Activated CD8-positive, alpha-beta memory T cell treated with anti-CD3 and anti-CD28 coated beads, Interleukin-2, amount 10 ng/mL, durations not matched to agents 7 days and 5 days (primary cell): Measurements from ENCODE around the gene HOOK2. TPM values are rescaled to one million over a fixed set of nuclear protein-coding genes. Genes with fewer than 3 reads are reported as not detected.
A peak's percentile ranks its signal among the peaks of the same experiment; 100 is the strongest.
"Not testable (repeated sequence)": the region's sequence is repeated elsewhere in the genome, so short reads cannot be mapped to it uniquely, and the experiment has no call there.

ENCODE experiments used
- ATAC-seq: fragments of 150-1000 bp; cut with Tn5 transposase; one replicate; pipeline ENCODE4 v1.10.0; 2021; ENCODE audit warnings: moderate library complexity
- CTCF ChIA-PET: fragments of 350-600 bp; sonication (Branson Sonifier 250); formaldehyde crosslinking; loops from one replicate; lab custom pipeline; 2021; ENCODE audit warnings: antibody characterized with exemption; lab: Charles Lee
- DNase-seq: peaks from one replicate; pipeline ENCODE4 v3.0.0-alpha.2; 2020
- H3K27ac Mint-ChIP-seq: one replicate; pipeline ENCODE4 v1.8.0; 2021; ENCODE audit warnings: mild to moderate bottlenecking, mixed read lengths
- H3K27me3 Mint-ChIP-seq: one replicate; pipeline ENCODE4 v1.8.0; 2021; ENCODE audit warnings: mixed read lengths
- H3K36me3 Mint-ChIP-seq: one replicate; pipeline ENCODE4 v1.8.0; 2021; ENCODE audit warnings: mild to moderate bottlenecking, mixed read lengths
- H3K4me1 Mint-ChIP-seq: one replicate; pipeline ENCODE4 v1.8.0; 2021; ENCODE audit warnings: mixed read lengths
- H3K4me3 Mint-ChIP-seq: one replicate; pipeline ENCODE4 v1.8.0; 2021; ENCODE audit warnings: mild to moderate bottlenecking, moderate library complexity, mixed read lengths
- H3K9me3 Mint-ChIP-seq: one replicate; pipeline ENCODE4 v1.8.0; 2022; ENCODE audit warnings: low read depth, mixed read lengths
- total RNA-seq, 2 experiments: library from RNA; stranded (reverse); gene quantifications; one replicate each; pipeline ENCODE4 v1.2.3, GENCODE V29; 2021

HOOK2 gene
- total RNA-seq, 2 experiments from 2014 or later, result 16.6 to 18.2 TPM

DNA sequence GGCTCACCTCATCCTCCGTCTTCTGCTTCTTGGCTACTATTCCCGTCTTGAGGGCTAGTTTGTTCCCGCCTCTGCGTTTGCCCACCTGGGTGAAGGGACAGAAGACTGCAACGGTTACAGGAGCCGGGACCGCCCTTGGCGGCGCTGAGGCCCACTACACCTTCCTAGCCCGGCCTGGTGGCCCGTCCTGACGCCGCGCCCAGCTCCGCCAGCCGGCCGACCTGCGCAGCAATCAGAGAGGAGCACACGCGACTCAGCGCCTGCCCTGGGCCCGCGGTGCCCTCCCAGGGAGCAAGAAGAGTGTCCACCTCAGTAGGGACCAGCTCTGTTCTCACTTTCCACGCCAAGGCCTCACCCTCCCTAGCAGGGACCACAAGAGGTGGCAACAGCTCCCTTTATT is 44.0 kb downstream of the HOOK2 start:
- Mint-ChIP-seq H3K4me3 (no peak overlapping the region), H3K36me3 (peaks cover 41% of the 10 kb centered on the region), H3K4me1 (peaks cover 36% of the 10 kb centered on the region), H3K27ac (no peak overlapping the region), H3K27me3 (no peaks in the 10 kb centered on the region), H3K9me3 (no peaks in the 10 kb centered on the region)
- ATAC-seq, result no peak
- CTCF ChIA-PET, result interaction anchor here (1.1 to 1.2 kb wide), 2 partner anchors 10 to 29 kb away, joined by 3 to 7 read pairs; no protein-coding TSS in a partner anchor
- DNase-seq, result no peak

GRCh38 chr19:12730064-12730463 is 45.3 kb downstream of the HOOK2 start:
- H3K9me3 Mint-ChIP-seq, result no peaks in the 10 kb centered on the region
- no peaks in the 10 kb centered on the region for H3K27me3 Mint-ChIP-seq
- CTCF ChIA-PET, result interaction anchor here (1.1 to 2.2 kb wide), 2 partner anchors 8 to 30 kb away, joined by 3 to 8 read pairs; no protein-coding TSS in a partner anchor
- peaks cover 31% of the 10 kb centered on the region for H3K4me1 Mint-ChIP-seq
- DNase-seq (no peak), ATAC-seq (no peak)
- H3K36me3 Mint-ChIP-seq, result peaks cover 41% of the 10 kb centered on the region
- H3K27ac Mint-ChIP-seq, result no peak overlapping the region
- no peak overlapping the region for H3K4me3 Mint-ChIP-seq

DNA sequence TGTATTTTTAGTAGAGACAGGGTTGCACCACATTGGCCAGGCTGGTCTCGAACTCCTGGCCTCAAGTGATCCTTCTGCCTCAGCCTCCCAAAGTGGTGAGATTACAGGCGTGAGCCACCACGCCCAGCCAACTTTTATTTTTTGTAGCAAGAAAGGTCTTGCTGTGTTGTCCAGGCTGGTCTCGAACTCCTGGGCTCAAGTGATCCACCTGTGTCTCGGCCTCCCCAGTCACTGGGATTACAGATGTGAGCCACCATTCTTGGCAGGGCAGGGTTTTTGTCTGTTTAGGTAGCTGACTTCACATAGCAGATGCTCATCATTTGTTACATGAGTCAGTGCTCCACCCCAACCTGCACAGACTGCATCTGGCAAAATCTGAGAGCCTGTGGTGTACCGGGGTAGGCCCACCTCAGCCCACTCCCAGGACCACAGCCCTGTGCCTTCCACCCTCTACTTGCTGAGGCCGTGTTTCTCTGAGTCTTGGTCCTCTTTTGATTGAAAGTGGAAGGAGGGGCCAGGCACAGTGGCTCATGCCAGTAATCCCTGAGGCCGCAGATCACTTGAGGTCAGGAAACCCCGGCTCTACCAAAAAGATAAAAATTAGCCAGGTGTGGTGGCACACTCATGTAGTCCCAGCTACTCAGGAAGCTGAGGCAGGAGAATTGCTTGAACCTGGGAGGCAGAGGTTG is 47.5 kb downstream of the HOOK2 start:
- ATAC-seq (no peak), DNase-seq (no peak)
- H3K27ac Mint-ChIP-seq, result no peak overlapping the region
- CTCF ChIA-PET, result interaction anchor here (2.2 to 15.3 kb wide), 2 partner anchors 30 to 33 kb away, joined by 8 to 157 read pairs; no protein-coding TSS in a partner anchor
- peaks cover 38% of the 10 kb centered on the region for H3K36me3 Mint-ChIP-seq
- H3K27me3 Mint-ChIP-seq, result no peaks in the 10 kb centered on the region
- no peak overlapping the region for H3K4me3 Mint-ChIP-seq
- peaks cover 32% of the 10 kb centered on the region for H3K4me1 Mint-ChIP-seq
- H3K9me3 Mint-ChIP-seq, result no peaks in the 10 kb centered on the region

DNA sequence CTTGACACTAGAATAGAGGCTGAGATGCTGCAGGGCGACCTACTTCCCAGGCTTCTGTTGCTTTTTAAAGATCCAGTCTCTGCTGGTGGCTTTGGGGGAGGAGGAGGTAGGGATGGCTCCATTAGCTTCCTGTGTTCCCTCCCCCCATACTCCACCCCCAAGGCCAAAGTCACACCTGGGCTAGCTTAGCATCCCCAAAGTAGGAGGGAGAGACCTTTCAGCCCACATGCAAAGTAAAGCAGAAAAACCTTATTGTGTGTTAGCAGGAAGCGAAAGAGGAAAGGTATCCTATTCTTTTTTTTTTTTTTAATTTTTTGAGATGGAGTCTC is 48.4 kb downstream of the HOOK2 start:
- CTCF ChIA-PET, result interaction anchor here (15.3 kb wide), 1 partner anchor 31 kb away, joined by 157 read pairs; no protein-coding TSS in a partner anchor
- Mint-ChIP-seq H3K36me3 (peaks cover 32% of the 10 kb centered on the region), H3K9me3 (no peaks in the 10 kb centered on the region), H3K27me3 (no peaks in the 10 kb centered on the region), H3K27ac (no peak overlapping the region), H3K4me1 (peaks cover 24% of the 10 kb centered on the region), H3K4me3 (no peak overlapping the region)
- no peak for DNase-seq
- ATAC-seq, result no peak

- not testable (repeated sequence) for H3K27ac Mint-ChIP-seq, ATAC-seq, DNase-seq, H3K27me3 Mint-ChIP-seq, H3K9me3 Mint-ChIP-seq, H3K4me3 Mint-ChIP-seq
- Mint-ChIP-seq H3K36me3 (peaks cover 31% of the 10 kb centered on the region), H3K4me1 (peaks cover 23% of the 10 kb centered on the region)
- CTCF ChIA-PET, result interaction anchor here (5.6 to 15.3 kb wide), 2 partner anchors 8 to 32 kb away, joined by 58 to 157 read pairs; partner anchors contain the start of gene TRIR
These were observed 49.7 kb downstream of the HOOK2 start for GRCh38 chr19:12725612-12726011.

DNA sequence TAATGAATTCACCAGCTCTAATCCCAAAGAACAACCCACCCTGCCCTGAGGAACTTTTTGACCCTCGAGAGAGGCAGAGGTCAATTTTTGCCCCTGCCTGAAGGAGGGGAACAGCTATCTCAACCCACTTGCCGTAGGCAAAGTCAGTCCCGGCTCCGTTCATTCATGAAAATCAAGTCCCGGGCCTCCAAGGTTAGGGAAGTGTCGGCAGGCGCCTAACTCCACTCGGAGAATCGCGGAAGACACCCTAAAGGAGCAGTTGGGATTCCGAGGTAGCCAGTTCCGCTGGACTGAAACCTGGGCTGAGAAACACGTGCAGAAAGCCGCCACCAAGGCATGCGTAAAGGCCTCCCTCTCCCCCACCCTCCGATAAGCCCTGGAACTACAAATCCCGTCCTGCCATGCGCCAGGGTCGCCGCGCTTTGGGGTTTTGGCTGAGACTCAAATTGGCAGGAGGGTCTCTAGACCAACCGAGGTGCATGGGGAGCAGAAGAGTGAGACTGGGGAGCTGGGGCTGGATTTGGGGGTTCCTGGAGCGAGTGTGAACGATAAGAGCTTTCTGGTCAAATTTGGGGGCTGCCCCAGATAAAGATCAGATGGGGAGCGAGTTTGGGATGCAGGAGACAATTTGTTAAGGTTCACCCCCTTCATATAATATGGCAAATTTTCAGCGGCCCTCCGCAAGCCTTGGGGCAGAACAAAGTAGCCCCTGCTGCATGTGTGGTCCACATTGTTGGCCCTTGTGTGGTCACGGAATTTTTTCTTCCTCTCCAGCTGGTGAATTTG is 51.5 kb downstream of the HOOK2 start, which contains the start of gene TNPO2:
TSS of gene TNPO2 (minus strand) at position 292 of the 786 bp plus-strand sequence. CDS start 2,955 bp downstream, outside the sequence.
- Mint-ChIP-seq H3K27me3 (no peaks in the 10 kb centered on the region), H3K4me1 (peaks cover 33% of the 10 kb centered on the region), H3K27ac (peak within 1 kb of the TSS; percentile 91), H3K9me3 (no peaks in the 10 kb centered on the region), H3K4me3 (peak within 1 kb of the TSS; percentile 83), H3K36me3 (peaks cover 20% of the 10 kb centered on the region)
- peak; percentile 84 for DNase-seq
- CTCF ChIA-PET, result interaction anchor here (0.6 to 15.3 kb wide), 14 partner anchors 10 to 150 kb away, joined by 3 to 157 read pairs (median 4); partner anchors contain the start of gene TRIR
- ATAC-seq, result peak; percentile 38

GRCh38 chr19:12723381-12723640 is 52.0 kb downstream of the HOOK2 start:
- CTCF ChIA-PET, result interaction anchor here (0.6 to 15.3 kb wide), 12 partner anchors 11 to 162 kb away, joined by 3 to 157 read pairs (median 5); partner anchors contain the start of gene TRIR
- H3K36me3 Mint-ChIP-seq, result peaks cover 20% of the 10 kb centered on the region
- ATAC-seq (no peak), DNase-seq (no peak)
- H3K9me3 Mint-ChIP-seq, result no peaks in the 10 kb centered on the region
- peaks cover 38% of the 10 kb centered on the region for H3K4me1 Mint-ChIP-seq
- H3K27me3 Mint-ChIP-seq, result no peaks in the 10 kb centered on the region
- H3K4me3 Mint-ChIP-seq, result peak overlapping the region; percentile 83
- peak overlapping the region; percentile 91 for H3K27ac Mint-ChIP-seq

GRCh38 chr19:12722566-12723380 is 52.6 kb downstream of the HOOK2 start:
- H3K9me3 Mint-ChIP-seq, result no peaks in the 10 kb centered on the region
- peak overlapping the region; percentile 83 for H3K4me3 Mint-ChIP-seq
- DNase-seq (peak; percentile 98), ATAC-seq (peak; percentile 88)
- CTCF ChIA-PET, result interaction anchor here (0.5 to 15.3 kb wide), 15 partner anchors 11 to 162 kb away, joined by 3 to 157 read pairs (median 5); partner anchors contain the start of gene TRIR
- H3K27ac Mint-ChIP-seq, result peak overlapping the region; percentile 91
- no peaks in the 10 kb centered on the region for H3K27me3 Mint-ChIP-seq
- peaks cover 16% of the 10 kb centered on the region for H3K36me3 Mint-ChIP-seq
- peaks cover 38% of the 10 kb centered on the region for H3K4me1 Mint-ChIP-seq

GRCh38 chr19:12721656-12722565 is 53.4 kb downstream of the HOOK2 start:
- peak overlapping the region; percentile 86 for H3K4me3 Mint-ChIP-seq
- DNase-seq (peak; percentile 76), ATAC-seq (peak; percentile 64)
- H3K4me1 Mint-ChIP-seq, result peaks cover 38% of the 10 kb centered on the region
- no peaks in the 10 kb centered on the region for H3K9me3 Mint-ChIP-seq
- no peaks in the 10 kb centered on the region for H3K27me3 Mint-ChIP-seq
- CTCF ChIA-PET, result interaction anchor here (0.5 to 15.3 kb wide), 13 partner anchors 9 to 559 kb away, joined by 3 to 157 read pairs (median 5); partner anchors contain the start of gene TRIR
- H3K27ac Mint-ChIP-seq, result peak overlapping the region; percentile 83
- H3K36me3 Mint-ChIP-seq, result peaks cover 14% of the 10 kb centered on the region

DNA sequence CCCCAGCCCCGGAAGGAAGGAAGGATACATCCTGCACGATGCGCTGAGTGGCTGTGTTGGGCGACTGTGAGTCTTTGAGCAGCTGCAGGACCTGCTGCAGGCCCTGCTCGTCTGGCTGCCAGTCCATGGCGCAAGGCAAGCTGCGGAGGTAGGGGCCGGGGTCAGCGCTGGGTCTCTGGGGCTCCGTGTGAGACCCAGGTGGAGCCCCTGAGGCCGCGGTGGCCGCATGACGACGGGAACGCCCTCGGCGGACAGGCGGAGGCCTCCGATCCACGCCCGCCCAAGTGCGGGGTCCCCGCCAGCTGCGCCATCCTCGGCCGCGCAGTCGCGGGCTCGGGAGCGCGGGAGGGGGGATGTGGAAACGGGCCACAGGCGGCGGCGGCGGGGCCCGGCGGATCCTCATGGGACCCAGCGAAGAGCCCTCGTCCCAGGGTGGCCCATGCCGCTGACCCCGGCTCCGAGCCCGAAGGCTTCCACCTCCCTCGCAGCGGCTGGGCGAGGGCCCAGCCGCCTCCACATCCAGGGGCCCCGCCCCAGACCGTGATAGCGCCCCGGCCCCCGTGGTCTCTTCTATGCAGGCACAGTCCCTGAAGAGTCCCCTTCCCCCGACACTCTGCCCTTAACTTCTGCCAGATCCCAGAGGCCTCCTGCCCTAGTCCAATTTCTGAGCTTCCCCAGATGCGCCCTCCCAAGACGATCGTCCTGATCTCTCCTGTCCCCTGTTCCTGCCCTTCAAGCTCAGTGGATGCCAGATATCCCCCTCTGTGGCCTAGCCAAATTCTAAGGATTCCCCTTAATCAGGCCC is 54.3 kb downstream of the HOOK2 start:
- no peaks in the 10 kb centered on the region for H3K9me3 Mint-ChIP-seq
- CTCF ChIA-PET, result interaction anchor here (1.2 to 15.3 kb wide), 7 partner anchors 10 to 164 kb away, joined by 3 to 157 read pairs (median 6); partner anchors contain the start of gene TRIR
- peak; percentile 56 for DNase-seq
- peak overlapping the region; percentile 86 for H3K4me3 Mint-ChIP-seq
- H3K27ac Mint-ChIP-seq, result peak overlapping the region; percentile 83
- H3K36me3 Mint-ChIP-seq, result peaks cover 17% of the 10 kb centered on the region
- ATAC-seq, result no peak
- H3K27me3 Mint-ChIP-seq, result no peaks in the 10 kb centered on the region
- peaks cover 37% of the 10 kb centered on the region for H3K4me1 Mint-ChIP-seq

GRCh38 chr19:12720296-12720695 is 55.1 kb downstream of the HOOK2 start:
- Mint-ChIP-seq H3K4me1 (peaks cover 37% of the 10 kb centered on the region), H3K4me3 (peak overlapping the region; percentile 74), H3K27me3 (no peaks in the 10 kb centered on the region), H3K27ac (peak overlapping the region; percentile 78), H3K36me3 (peaks cover 17% of the 10 kb centered on the region), H3K9me3 (no peaks in the 10 kb centered on the region)
- DNase-seq, result no peak
- ATAC-seq, result no peak
- CTCF ChIA-PET, result interaction anchor here (1.3 to 15.3 kb wide), 4 partner anchors 14 to 165 kb away, joined by 3 to 157 read pairs (median 32); partner anchors contain the start of gene TRIR
